NCI-H510A (cell line): ENCODE measurements around the gene EPB41L2.
"Not testable (repeated sequence)": the region's sequence is repeated elsewhere in the genome, so short reads cannot be mapped to it uniquely, and the experiment has no call there.

Experiments used
- DNase-seq: peaks from one replicate; lab custom pipeline; 2025; lab: John Stamatoyannopoulos, UW

EPB41L2 gene

DNA sequence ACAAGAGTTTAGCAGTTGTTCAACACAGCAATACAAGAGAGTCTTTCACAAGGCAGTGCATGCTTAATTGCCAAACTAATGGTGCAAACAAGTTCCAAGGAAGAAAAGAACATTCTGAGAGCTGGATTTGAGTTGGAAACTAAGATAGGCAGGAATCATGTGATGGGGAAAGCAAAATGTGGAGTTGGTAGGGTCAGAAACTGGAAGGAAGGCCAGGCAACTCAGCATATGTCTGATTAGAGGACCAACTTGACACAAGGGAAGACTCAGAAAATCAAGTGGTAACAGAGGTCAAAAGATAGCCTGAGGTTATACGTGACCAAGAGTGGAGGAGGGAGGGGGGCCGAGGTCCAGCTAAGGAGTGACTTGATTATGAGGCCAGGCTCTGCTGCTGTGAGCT, 118.6 kb downstream of the EPB41L2 start:
- DNase-seq = no peak

DNA sequence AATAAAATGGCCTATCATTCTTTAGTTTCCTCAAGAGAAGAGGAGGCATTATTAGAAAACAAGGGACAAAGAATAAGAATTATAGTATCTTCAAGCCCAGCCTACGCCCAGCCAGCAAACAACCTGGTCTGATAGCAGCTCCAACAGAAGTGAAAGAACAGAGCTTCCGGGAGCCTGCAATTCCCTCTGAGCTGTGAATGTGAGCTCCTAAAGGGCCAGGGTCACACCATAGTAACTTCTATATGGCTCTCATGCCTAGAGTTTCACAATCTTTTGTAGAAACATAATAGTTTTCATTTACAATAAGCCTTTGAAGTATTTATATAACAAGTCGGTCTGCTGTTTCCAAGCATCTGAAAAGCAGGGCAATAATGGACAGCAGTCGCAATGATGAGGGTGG, 119.3 kb downstream of the EPB41L2 start:
- no peak for DNase-seq

DNA sequence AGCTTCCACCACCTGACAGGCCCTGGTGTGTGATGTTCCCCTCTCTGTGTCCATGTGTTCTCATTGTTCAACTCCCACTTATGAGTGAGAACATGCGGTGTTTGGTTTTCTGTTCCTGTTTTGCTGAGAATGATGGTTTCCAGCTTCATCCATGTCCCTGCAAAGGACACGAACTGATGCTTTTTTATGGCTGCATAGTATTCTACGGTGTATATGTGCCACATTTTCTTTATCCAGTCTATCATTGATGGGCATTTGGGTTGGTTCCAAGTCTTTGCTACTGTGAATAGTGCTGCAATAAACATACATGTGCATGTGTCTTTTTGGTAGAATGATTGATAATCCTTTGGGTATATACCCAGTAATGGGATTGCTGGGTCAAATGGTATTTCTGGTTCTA, 120.3 kb downstream of the EPB41L2 start:
- not testable (repeated sequence) for DNase-seq

DNA sequence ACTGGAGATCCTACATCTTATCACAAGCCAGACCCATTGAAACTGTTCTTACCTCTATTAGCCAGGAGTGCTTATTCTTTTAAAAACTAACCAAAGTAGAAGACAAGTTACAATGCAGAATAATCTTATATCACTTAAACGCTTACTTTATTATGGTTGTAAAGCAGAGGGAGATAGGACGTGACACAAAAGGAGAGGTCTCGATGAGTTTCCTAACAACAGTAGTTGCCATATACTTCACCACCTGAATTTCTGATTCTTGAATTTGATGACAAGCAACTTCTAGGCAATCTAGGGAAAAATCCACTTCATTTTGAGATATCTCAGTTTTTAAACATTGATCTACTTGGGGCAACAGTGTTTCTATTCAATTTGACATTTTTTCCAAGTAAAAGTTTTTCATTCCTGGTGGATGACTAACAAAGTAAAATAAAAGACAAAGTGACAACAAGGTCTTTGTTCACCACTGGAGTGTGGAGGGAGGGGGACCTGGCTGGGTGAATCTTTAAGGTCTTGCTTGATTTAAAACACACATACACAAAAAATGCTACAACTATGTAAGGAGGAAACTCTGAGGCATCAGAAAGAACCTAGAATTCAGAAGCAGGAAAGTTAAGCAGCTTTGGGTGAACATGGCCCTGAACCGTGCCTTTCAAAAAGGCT, 125.0 kb downstream of the EPB41L2 start:
- no peak for DNase-seq

DNA sequence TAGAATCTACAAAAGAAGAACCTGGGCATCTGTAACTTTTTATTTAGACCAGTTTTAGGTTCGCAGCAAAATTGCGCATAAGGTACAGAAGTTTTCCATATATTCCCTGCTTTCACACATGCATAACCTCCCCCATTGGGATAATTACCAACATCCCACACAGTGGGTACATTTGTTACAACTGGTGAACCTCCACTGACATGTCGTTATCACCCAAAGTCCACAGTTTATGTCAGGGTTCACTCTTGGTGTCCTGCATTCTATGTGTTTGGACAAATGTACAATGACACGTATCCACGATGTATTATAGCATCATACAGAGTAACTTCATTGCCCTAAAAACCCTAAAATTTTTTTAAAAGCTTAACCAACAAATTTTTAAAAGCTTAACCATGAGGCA, 126.1 kb downstream of the EPB41L2 start:
- DNase-seq = no peak

DNA sequence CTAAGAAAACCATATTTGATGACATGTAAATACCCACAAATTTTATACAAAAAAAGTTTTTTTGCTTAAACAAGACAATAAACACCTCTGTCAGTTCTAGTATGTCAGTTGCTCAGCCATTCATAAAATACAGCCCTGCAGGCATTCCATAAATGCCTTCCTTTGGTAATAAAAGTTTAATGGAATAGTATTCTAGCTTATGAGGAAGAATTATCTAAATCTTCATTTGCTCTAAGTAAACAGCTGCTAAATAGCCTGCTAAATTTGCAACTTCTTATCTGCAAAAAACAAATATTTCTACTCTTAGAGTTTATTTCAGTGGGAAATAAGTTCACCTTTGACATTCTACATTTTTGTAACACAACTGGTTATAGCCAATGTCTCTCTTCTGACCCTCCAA, 127.1 kb downstream of the EPB41L2 start:
- DNase-seq = no peak

DNA sequence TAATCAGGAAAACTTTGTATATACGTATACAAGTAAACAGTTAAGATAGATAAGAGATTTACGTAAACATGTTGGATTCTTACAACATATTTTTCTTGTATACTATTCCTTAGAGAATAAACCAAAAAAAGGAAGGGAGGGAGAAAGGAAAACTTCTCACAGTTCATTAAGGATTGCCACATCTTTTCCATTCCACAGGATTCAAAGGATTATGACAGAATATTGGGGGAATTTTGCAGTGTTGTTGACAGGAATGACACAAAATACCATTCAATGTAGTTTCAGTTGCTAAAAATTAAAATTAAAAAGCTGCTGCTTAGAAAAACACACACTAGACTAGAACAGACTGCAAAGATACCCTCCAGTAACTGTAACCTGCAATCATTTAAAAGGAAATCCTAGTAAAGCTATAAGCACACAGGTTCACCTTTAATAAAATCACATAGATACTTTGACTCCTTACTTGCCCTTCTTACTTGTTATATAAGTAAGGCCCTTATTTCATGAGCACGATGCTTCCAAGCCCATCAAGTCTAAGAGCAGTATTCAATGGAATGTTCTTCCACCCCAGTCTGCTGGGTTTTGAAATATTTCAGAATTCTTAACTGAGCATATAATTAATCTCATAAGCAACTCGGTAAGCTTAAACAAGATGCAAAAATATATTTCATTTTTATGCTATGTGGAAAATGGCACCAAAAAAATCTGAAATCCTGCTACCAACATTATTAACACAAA, 128.0 kb downstream of the EPB41L2 start:
- DNase-seq = no peak

DNA sequence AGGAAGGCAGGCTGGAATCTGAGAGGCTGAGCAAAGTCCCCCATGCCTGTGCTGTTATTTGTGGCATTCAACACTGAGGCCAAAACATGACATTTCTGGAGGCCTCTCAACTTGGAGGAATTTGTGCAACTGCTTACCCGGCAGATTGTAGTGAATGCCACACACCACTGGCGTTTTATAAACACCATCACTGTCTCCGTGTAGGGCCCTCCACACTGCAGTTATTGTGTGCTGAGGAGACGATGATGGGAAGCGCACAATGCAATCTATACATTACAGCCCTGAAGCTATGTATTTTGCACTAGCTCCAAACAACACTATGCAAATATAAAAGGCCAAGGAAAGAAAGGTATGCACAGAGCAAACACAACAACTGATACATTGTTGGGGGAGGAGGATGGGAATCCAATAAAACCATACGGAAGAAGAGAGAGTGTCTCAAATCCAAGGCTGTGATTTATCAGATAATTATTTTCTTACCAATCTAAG, 129.3 kb downstream of the EPB41L2 start:
- no peak for DNase-seq

DNA sequence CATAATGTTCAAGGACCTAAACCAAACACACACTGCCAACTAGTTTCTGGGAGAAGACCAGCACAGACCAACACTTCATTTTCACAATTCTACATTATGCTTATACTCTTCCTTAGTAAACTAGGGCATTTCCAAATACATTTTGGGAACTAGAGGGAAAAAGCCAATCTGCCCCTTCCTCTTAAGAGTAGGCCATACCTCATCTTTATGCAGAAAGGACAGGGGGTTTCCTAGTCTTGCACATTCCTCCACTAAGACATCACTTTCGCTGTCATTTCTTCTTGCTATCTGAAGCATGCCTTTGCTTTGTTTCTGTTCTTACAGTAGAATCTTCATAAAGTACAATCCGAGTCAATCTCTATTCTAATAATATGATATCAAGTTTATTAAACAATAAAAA, 130.1 kb downstream of the EPB41L2 start:
- DNase-seq = no peak

DNA sequence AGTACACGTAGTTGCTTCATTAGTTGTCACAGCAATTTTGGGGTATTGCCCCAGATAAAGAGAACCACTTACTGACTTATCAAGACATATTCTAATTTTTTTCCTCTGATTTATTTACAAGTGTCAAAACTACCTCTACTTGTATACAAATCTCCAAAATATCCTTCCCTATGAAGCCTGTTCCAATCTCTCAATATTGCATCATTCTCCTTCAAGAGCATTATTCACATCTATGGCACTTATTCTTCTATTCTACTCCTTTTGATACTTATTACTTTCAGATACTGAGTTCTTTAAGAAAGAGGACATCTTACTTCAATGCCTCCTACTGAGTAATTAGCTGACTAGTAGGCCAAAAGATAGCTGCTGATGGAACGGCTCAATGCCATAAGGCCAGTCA, 130.6 kb downstream of the EPB41L2 start:
- no peak for DNase-seq

DNA sequence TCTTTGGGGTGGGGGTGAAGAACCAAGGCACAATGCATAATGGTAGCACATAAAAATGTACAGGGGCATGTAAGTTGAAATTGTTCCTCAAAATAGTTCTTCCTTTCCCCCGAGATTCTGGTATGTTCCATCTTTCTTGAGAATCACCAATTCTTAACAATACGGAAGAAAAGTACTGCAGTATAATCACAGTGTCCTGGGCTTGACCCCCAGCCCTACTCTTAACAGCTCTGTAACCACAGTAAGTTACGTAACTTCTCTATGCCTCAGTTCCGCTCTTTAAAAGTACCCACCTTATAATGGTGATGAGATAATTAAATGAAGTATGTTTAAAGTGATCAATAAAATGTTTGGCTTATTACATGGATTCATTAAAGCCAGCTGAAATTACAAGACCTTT, 131.4 kb downstream of the EPB41L2 start:
- DNase-seq = no peak

DNA sequence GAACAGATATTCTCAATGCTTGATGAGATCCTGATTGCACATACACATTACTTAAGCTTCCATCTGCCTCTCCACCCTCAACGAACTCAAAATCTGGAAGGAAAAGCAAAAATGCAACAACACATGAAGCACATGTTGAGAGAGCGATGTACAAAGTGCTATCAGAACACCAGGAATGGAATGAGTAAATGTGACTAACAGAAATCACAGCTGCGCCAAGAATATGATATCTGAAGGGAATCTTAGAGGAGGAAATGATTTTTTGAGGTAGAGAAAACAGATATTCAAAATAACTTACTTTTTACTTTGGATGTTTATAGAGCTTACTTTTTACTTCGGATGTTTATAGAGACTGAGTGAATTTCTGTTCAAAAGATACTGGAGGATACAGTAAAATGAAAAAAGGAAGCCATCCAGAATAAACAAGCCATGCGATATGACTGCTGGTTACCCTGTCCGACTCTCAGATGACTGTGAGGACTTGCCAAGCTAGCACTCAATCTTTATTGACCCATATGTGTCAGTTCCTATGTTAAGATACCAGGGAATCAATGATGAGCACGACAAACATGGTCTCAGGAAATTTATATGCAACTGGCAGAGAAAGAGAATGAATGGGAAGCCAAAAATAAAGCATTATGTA, 133.9 kb downstream of the EPB41L2 start:
- no peak for DNase-seq

DNA sequence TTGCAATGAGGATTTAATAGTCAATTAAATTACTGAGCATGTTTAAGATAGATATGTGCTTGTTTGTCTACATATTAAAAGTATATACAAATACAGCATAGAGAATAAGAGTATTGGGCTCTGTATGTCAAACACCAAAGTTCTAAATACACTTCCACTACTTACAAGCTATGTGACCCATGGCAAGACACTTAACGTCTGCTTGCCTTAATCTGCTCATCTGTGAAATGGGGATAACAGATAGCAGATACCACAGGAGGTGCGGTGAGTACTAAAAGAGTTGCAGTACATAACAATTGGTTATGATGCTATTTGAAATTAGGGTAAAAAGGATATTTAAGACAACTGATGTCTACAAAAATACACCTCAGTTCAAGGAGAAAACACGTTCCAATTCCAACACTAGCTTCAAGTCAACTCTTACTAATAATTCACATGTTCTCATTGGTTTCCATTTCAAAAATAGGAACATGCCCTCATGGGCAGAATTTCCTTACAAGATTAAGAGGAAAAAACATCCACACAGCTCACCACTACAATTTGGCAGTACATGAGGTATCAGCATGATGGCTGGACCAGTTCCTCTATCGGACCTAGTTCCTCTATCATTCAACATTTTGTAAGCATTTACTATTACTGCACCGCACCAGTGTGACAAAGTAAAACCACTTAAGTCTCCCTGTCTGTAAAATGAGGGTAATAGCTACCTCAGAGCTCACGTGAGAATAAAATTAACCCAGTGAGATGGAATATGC, 134.7 kb downstream of the EPB41L2 start:
- no peak for DNase-seq

DNA sequence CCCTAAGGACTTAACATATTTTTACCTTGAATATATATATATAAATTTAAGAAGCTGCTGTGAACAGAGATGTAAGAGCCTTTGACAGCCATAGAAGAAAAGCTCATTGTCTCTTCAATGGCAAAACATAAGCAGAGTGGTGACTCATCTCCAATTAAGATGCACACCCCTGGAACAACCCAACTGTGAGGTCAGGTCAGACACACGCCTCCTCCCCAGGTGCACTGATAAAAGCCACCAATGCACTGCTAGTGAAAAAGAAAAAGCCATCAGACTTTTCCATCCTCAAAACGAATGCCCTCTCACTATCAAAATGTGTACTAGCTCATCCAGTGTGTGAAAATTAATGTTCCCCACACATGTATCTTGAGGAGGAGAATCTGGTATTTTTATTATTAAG, 135.7 kb downstream of the EPB41L2 start:
- no peak for DNase-seq

DNA sequence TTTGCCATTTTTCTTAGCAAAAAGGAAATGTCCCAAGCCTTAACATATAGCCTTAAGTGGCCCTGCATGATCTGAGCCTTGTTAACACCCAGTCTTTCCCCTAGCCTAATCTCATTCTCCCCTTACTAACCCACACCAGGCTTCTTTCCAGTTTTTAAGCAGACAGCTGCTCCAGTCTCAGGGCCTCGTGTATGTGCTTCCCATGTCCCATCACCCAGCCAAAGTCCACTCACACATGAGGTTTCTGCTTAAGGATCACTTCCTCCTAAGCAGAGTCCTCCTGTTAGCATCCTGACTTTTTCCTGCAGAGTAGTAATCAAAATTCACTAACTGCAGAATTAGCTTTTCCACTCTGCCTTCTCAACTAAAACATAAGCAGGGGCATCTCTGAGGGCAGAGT, 139.7 kb downstream of the EPB41L2 start:
- no peak for DNase-seq

DNA sequence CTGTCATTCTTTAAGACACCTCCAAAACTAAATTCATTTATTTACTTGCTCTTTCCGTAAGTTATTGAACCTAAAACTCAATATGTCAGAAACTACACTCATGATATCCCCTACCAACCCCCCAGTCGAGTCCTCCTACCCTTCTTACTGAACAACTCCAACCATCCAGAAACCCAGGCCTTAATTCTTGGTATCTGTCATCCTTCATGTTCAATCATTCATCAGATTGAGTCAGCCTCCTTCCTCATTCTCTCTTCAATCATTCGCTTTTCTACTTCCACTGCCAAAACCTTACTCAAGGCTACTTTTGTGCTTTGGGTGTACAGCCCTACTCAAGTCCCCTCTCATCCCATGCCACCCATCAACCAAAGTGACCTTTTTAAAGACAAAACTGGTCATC, 140.1 kb downstream of the EPB41L2 start:
- no peak for DNase-seq

DNA sequence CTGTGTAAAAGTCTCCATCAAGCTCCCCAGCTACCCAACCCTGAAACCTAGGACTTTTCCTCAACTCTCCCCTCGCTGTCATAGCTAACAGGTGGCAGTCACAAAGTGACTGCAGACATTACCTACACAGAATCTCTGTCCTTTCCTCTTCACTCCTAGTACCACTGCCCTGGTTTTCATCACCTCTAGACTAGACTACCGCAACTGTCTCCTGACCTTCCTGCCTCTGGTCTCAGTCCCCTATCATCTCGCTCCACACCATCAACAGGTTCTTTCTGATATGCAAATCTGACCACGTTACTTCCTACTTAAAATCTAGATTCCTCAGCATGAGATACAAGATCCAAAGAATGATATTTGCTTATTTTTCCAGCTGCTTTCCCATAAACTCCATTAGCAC, 142.1 kb downstream of the EPB41L2 start:
- no peak for DNase-seq

DNA sequence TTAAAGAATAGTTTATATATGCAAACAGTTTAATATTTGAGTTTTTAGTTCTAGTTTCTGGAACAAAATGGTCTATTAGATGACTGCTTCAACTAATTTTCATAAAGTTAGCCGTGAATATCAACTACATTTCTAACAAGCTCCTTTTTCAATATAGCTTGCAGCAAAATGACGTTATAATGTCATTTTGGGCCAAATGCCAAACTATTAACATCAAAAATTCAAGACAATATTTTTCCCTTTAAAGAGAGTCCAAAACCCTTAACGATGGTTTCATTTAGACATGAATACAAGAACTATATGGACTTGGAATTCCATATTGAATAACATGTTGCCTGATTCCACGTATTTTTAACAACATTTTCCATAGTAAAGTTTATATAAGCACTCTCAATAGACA, 144.9 kb downstream of the EPB41L2 start:
- no peak for DNase-seq

DNA sequence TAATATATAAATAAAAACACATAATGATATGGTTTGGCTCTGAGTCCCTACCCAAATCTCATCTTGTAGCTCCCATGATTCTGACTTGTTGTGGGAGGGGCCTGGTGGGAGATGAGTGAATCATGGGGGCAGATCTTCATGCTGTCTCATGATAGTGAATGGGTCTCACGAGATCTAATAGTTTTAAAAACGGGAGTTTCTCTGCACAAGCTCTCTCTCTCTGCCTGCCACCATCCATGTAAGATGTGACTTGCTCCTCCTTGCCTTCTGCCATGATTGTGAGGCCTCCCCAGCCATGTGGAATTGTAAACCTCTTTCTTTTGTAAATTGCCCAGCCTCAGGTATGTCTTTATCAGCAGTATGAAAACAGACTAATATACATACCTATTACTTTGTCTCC, 147.4 kb downstream of the EPB41L2 start:
- DNase-seq = not testable (repeated sequence)

DNA sequence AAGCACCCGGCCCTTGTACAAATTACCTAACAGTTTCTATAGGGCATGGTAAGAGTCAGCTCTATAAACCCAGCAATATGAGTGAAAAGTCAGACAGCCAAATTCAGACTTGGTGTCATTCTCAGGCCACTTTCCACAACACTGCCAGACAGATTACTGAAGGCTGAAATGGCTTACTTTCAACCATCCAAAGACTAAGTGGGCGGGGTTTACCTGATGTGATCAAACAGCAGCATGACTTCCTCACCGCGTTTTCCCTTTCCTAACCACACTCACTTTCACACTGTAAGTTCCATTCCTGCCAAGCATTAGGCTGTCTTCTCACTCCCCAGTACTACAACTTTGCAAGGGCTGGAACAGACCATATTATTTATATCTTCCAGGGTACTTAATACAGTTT, 149.9 kb downstream of the EPB41L2 start:
- no peak for DNase-seq

DNA sequence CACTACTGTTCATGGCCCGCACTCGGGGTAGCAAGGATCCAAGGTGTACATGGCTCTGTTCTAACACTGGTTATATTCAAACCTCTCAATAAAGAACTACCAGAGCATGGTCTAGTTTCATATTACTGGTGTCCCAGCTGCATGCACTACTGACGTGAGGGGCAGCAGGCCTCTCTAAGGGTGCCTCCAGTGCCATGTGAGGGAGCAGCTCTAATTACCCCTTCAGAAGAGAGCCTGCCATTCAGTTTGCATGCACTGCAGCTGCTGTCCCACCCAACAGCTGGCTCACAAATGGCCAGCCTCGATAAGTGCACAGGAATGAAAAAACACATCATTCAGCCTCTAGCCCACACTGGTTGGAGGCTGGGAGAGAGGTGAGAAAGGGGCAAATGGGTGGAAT, 150.6 kb downstream of the EPB41L2 start:
- DNase-seq = no peak

DNA sequence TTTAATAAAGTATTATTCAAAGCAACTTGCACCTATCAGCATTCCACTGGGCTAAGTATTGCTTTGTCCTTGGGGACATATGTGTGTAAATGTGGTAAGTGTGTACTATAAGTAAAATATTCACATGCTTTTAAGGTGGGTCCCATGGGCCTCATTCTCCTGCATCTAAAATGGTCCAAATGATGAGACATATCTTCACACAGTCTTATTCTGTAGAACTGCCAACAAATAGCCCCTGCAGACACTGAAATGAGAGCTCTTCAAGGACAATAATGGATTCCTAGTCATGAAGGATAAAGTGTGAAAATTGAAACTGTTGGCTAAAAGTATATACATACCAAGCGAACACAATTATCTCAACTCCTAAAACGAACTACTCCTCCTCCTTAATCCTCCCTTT, 154.1 kb downstream of the EPB41L2 start:
- no peak for DNase-seq

DNA sequence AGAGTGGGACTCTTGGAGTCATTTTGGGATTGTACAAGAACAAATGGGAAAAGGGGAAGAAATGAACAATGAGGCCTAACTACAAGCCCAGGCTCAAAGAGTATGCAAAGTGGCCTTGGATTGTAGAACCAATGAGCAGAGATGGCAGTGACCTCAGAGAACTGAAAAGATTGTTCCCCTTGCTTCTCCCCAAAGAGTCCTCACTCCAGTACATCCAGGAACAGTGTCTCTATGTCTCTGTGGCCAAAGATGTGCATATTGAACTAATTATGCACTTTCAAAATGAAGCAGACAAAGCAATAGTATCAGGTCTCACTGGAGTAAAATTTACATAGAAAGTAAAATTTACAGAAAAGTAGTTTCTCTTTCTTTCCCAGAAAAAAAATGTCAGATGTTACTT, 154.9 kb downstream of the EPB41L2 start:
- no peak for DNase-seq
